Right lobe of liver (tissue), 6 donors: ENCODE measurements around the gene BCKDK. TPM values are rescaled to one million over a fixed set of nuclear protein-coding genes. Genes with fewer than 3 reads are reported as not detected.
"Not testable (repeated sequence)": the region's sequence is repeated elsewhere in the genome, so short reads cannot be mapped to it uniquely, and the experiment has no call there.

Source experiments
- ATAC-seq, 4 donors: fragments of 200-7000 bp; cut with Tn5 transposase; one replicate each; pipeline ENCODE4 v1.9.1; 2020; ENCODE audit warnings: mild to moderate bottlenecking in 4 of 4, moderate library complexity in 4 of 4
- DNase-seq, 3 donors: peaks; one replicate each; pipeline ENCODE4 v3.0.0-alpha.2; 2020
- H3K27ac ChIP-seq, 3 donors: fragments of 200-600 bp; one replicate each; pipeline ENCODE4 v1.8.0; 2022
- H3K27me3 ChIP-seq, 2 donors: fragments of 200-600 bp; one replicate each; pipeline ENCODE4 v1.8.0; 2022
- H3K36me3 ChIP-seq, 4 donors: fragments of 200-600 bp; sonication (generic) in 1 of 4; one replicate each; pipeline versions ENCODE4 v1.5.1 to v1.8.0; 2017 to 2022; ENCODE audit warnings: control low read depth in 1 of 4
- H3K4me1 ChIP-seq, 4 donors: fragments of 200-600 bp; sonication (generic) in 1 of 4; one replicate each; pipeline versions ENCODE4 v1.5.1 to v1.8.0; 2017 to 2022; ENCODE audit warnings: control low read depth in 1 of 4
- H3K4me3 ChIP-seq, 3 donors: fragments of 200-600 bp; one replicate each; pipeline ENCODE4 v1.8.0; 2022
- H3K9me3 ChIP-seq, 4 donors: fragments of 200-600 bp; sonication (generic) in 1 of 4; one replicate each; pipeline versions ENCODE4 v1.5.1 to v1.8.0; 2017 to 2022; ENCODE audit warnings: control low read depth in 1 of 4
- CTCF ChIP-seq, 4 donors: fragments of 200-600 bp in 3 of 4; fragments of 450-650 bp in 1 of 4; IDR thresholded peaks; one replicate each; pipeline versions ENCODE4 v1.5.1 to v1.8.0; 2016 to 2022; ENCODE audit warnings: antibody characterized with exemption in 4 of 4, mild to moderate bottlenecking in 2 of 4
- POLR2A ChIP-seq: fragments of 450-650 bp; IDR thresholded peaks from one replicate; pipeline ENCODE4 v1.6.1; 2017; ENCODE audit warnings: antibody characterized with exemption, mild to moderate bottlenecking
- WGBS: methylation state at CpG from one replicate; pipeline ENCODE4 v1.1.6; 2018; ENCODE audit warnings: low coverage, low lambda C conversion rate; ENCODE audit not compliant: insufficient coverage; ENCODE audit errors: missing lambda C conversion rate; 5-methylcytosine and 5-hydroxymethylcytosine counted together
- intact Hi-C, 2 donors: fragments of 100-400 bp; cut with DNase I; formaldehyde crosslinking; loops; one replicate each; pipeline versions ENCODE4 v1.11.2 to v1.14.1; 2022
- total RNA-seq, 6 experiments: library from RNA; depleted of rRNA in 2 of 6; stranded (reverse); fragments of >200 nt in 2 of 6; fragmentation: NEBNext Ultra II Directional in 3 of 6; extraction: Animal tissue kit (Norgen Biotek cat#: 25700) in 3 of 6; gene quantifications; one replicate each; pipeline versions ENCODE4 v1.1.0 to v1.2.4, GENCODE V29; 2016 to 2023
- donor health status: DM: no; HTN: yes; CAD: no.
- donor health status: DM: no; HTN: no; CAD: no.
- donor health status: DM: no; HTN: no; CAD: no.
- donor health status: DM: no; HTN: yes; CAD: no.
- donor health status: DM: no; HTN: yes; CAD: no.

The BCKDK gene
- total RNA-seq, 6 experiments from 2014 or later = 34.8 to 61.5 (median 41.8) TPM

- H3K9me3 ChIP-seq = no peaks in the 10 kb centered on the region
- H3K27me3 ChIP-seq = no peaks in the 10 kb centered on the region
- peak overlapping the region in 2 of 3 donors; percentile 23 to 24 for H3K4me3 ChIP-seq
- ATAC-seq (peak; percentile 0 to 4 (median 4)), DNase-seq (no peak)
- no peaks in the 10 kb centered on the region for H3K36me3 ChIP-seq
- no peak for TF ChIP-seq POLR2A
- no peak for TF ChIP-seq CTCF (IDR thresholded peaks at IDR 0.05)
- WGBS = 24% methylated on average over 5 of the region's 10 CpGs
- peaks cover 0 to 18% (median 9%) of the 10 kb centered on the region in 4 donors for H3K4me1 ChIP-seq
- peak overlapping the region; percentile 59 to 64 (median 63) for H3K27ac ChIP-seq
- intact Hi-C loops = no loop called here
Measured at GRCh38 chr16:31141489-31142108, 33.4 kb downstream of the BCKDK start.

GRCh38 chr16:31142109-31143010 is 34.2 kb downstream of the BCKDK start:
- Histone ChIP-seq H3K4me3 (peak overlapping the region; percentile 17 to 51 (median 48)), H3K27me3 (no peaks in the 10 kb centered on the region), H3K36me3 (no peaks in the 10 kb centered on the region), H3K27ac (peak overlapping the region; percentile 64 to 78 (median 75)), H3K4me1 (peaks cover 0 to 18% (median 9%) of the 10 kb centered on the region in 4 donors), H3K9me3 (no peaks in the 10 kb centered on the region)
- TF ChIP-seq CTCF (IDR thresholded peaks at IDR 0.05) (peak; percentile 95 to 100 (median 96)), POLR2A (peak; percentile 35)
- DNase-seq = peak; percentile 100
- WGBS = 0% methylated on average over 14 of the region's 89 CpGs
- intact Hi-C loops = no loop called here
- ATAC-seq = peak; percentile 95 to 98 (median 96)

GRCh38 chr16:31143011-31143693 is 35.0 kb downstream of the BCKDK start:
- DNase-seq = no peak
- TF ChIP-seq CTCF (IDR thresholded peaks at IDR 0.05) = no peak
- no peak for TF ChIP-seq POLR2A
- H3K27ac ChIP-seq = peak overlapping the region in 2 of 3 donors; percentile 75 to 78
- peaks cover 0 to 18% (median 9%) of the 10 kb centered on the region in 4 donors for H3K4me1 ChIP-seq
- intact Hi-C loops = no loop called here
- H3K36me3 ChIP-seq = no peaks in the 10 kb centered on the region
- peak overlapping the region in 2 of 3 donors; percentile 48 to 51 for H3K4me3 ChIP-seq
- no peak for ATAC-seq
- no peaks in the 10 kb centered on the region for H3K27me3 ChIP-seq
- H3K9me3 ChIP-seq = no peaks in the 10 kb centered on the region
- WGBS = 60% methylated on average over 5 of the region's 22 CpGs

- TF ChIP-seq CTCF (IDR thresholded peaks at IDR 0.05) (no peak), POLR2A (no peak)
- intact Hi-C loops = no loop called here
- H3K4me1 ChIP-seq = peaks cover 0 to 18% (median 9%) of the 10 kb centered on the region in 4 donors
- no peaks in the 10 kb centered on the region for H3K9me3 ChIP-seq
- no peak overlapping the region for H3K27ac ChIP-seq
- no peak overlapping the region for H3K4me3 ChIP-seq
- no peaks in the 10 kb centered on the region for H3K27me3 ChIP-seq
- DNase-seq (no peak), ATAC-seq (no peak)
- no peaks in the 10 kb centered on the region for H3K36me3 ChIP-seq
- 80% methylated on average over 1 of the region's 8 CpGs for WGBS
Measured at GRCh38 chr16:31143694-31144148, 35.5 kb downstream of the BCKDK start.

- DNase-seq, H3K9me3 ChIP-seq, ATAC-seq, H3K27me3 ChIP-seq, H3K4me3 ChIP-seq, intact Hi-C loops, H3K27ac ChIP-seq, H3K36me3 ChIP-seq: not testable (repeated sequence)
- H3K4me1 ChIP-seq = peaks cover 0 to 18% (median 9%) of the 10 kb centered on the region in 4 donors
- 84% methylated on average over 6 of the region's 7 CpGs for WGBS
Measured at GRCh38 chr16:31144418-31144817, 36.2 kb downstream of the BCKDK start.
